ENCODE measurements around the gene SDR9C7.

The SDR9C7 gene

GRCh38 chr12:56954057-56954957 lies 20.1 kb upstream of the SDR9C7 start:
- POLR2A ChIA-PET, result no interaction called here
- no peaks in the 10 kb centered on the region for H3K36me3 ChIP-seq (ENCODE audit: control insufficient read depth in 2 of 2, insufficient read depth in 1 of 2, low read length in 2 of 2)
- H3K27ac ChIP-seq (ENCODE audit: extremely low read depth, low read depth, low read length), result no peak overlapping the region
- no peaks in the 10 kb centered on the region for H3K4me1 ChIP-seq (ENCODE audit: control insufficient read depth, insufficient read depth, low read length)
- no peaks in the 10 kb centered on the region for H3K9me3 ChIP-seq (ENCODE audit: control insufficient read depth, insufficient read depth, low read depth, low read length)
- CTCF ChIA-PET, result no interaction called here
- TF ChIP-seq ZNF660 (tag by site-specific recombination; IDR thresholded peaks at IDR 0.05) (no peak), ZNF223 (tag by site-specific recombination; IDR thresholded peaks at IDR 0.05) (no peak), TRIM28 (IDR thresholded peaks at IDR 0.05; ENCODE audit: borderline replicate concordance, low read length) (no peak), ZNF239 (tag by site-specific recombination; IDR thresholded peaks at IDR 0.05) (no peak), GLI4 (tag by site-specific recombination; IDR thresholded peaks at IDR 0.05) (no peak), ZNF768 (tag by site-specific recombination; IDR thresholded peaks at IDR 0.05) (no peak), ZNF292 (tag by site-specific recombination; IDR thresholded peaks at IDR 0.05; ENCODE audit: borderline replicate concordance, low read depth) (no peak), ZNF518A (tag by site-specific recombination; conservative IDR thresholded peaks at IDR 0.05; ENCODE audit: low read depth) (no peak), ZBTB48 (tag by site-specific recombination; IDR thresholded peaks at IDR 0.05) (no peak), ZNF132 (tag by site-specific recombination; IDR thresholded peaks at IDR 0.05; ENCODE audit: borderline replicate concordance) (no peak), MYNN (tag by site-specific recombination; IDR thresholded peaks at IDR 0.05; ENCODE audit: borderline replicate concordance) (no peak), ZIC2 (tag by site-specific recombination; IDR thresholded peaks at IDR 0.05) (no peak), WT1 (tag by site-specific recombination; IDR thresholded peaks at IDR 0.05) (no peak)
- no peak overlapping the region for H3K4me3 ChIP-seq (ENCODE audit: low read depth, low read length)

GRCh38 chr12:56953314-56953713 lies 19.1 kb upstream of the SDR9C7 start:
- Histone ChIP-seq H3K4me1 (ENCODE audit: control insufficient read depth, insufficient read depth, low read length) (no peaks in the 10 kb centered on the region), H3K36me3 (ENCODE audit: control insufficient read depth in 2 of 2, insufficient read depth in 1 of 2, low read length in 2 of 2) (no peaks in the 10 kb centered on the region), H3K27ac (ENCODE audit: extremely low read depth, low read depth, low read length) (no peak overlapping the region), H3K4me3 (ENCODE audit: low read depth, low read length) (no peak overlapping the region), H3K9me3 (ENCODE audit: control insufficient read depth, insufficient read depth, low read depth, low read length) (no peaks in the 10 kb centered on the region)
- POLR2A ChIA-PET, result no interaction called here
- CTCF ChIA-PET, result interaction anchor here (0.6 kb wide), 1 partner anchor 431 kb away, joined by 3 read pairs; no protein-coding TSS in a partner anchor
- TF ChIP-seq ZNF501 (tag by site-specific recombination; IDR thresholded peaks at IDR 0.05) (no peak), ZNF664 (tag by site-specific recombination; IDR thresholded peaks at IDR 0.05) (no peak), ZNF140 (tag by site-specific recombination; IDR thresholded peaks at IDR 0.05) (no peak), ZNF629 (tag by site-specific recombination; IDR thresholded peaks at IDR 0.05) (no peak), ZNF433 (tag by site-specific recombination; IDR thresholded peaks at IDR 0.05; ENCODE audit: low read depth) (no peak), ATF2 (tag by site-specific recombination; IDR thresholded peaks at IDR 0.05; ENCODE audit: low read depth) (no peak), ZSCAN30 (tag by site-specific recombination; IDR thresholded peaks at IDR 0.05) (no peak), ZNF704 (tag by site-specific recombination; IDR thresholded peaks at IDR 0.05) (no peak)
- TF ChIP-seq, protein P1, sequence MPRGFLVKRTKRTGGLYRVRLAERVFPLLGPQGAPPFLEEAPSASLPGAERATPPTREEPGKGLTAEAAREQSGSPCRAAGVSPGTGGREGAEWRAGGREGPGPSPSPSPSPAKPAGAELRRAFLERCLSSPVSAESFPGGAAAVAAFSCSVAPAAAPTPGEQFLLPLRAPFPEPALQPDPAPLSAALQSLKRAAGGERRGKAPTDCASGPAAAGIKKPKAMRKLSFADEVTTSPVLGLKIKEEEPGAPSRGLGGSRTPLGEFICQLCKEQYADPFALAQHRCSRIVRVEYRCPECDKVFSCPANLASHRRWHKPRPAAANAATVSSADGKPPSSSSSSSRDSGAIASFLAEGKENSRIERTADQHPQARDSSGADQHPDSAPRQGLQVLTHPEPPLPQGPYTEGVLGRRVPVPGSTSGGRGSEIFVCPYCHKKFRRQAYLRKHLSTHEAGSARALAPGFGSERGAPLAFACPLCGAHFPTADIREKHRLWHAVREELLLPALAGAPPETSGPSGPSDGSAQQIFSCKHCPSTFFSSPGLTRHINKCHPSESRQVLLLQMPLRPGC (tag by site-specific recombination; IDR thresholded peaks at IDR 0.05), result no peak
